CD4-positive, alpha-beta T cell (primary cell): ENCODE data around the gene NRDC. TPM values are rescaled to one million over a fixed set of nuclear protein-coding genes. Genes with fewer than 3 reads are reported as not detected.
A peak's percentile ranks its signal among the peaks of the same experiment; 100 is the strongest.

ENCODE experiments used
- ATAC-seq: fragments of 200-7000 bp; cut with Tn5 transposase; one replicate; pipeline ENCODE4 v1.10.0; 2022; ENCODE audit warnings: mild to moderate bottlenecking; ENCODE audit not compliant: poor library complexity
- CTCF ChIA-PET: fragments of 350-600 bp; sonication (Branson Sonifier 250); formaldehyde crosslinking; loops from one replicate; lab custom pipeline; 2021; ENCODE audit warnings: antibody characterized with exemption, inconsistent platforms; lab: Charles Lee
- POLR2A ChIA-PET: fragments of 350-600 bp; sonication (Branson Sonifier 250); formaldehyde crosslinking; loops from one replicate; lab custom pipeline; 2021; ENCODE audit warnings: antibody characterized with exemption, inconsistent platforms; lab: Charles Lee
- DNase-seq, 14 experiments: peaks; one replicate each; pipeline ENCODE4 v3.0.0-alpha.2; 2013 to 2020; ENCODE audit warnings: mixed read lengths in 2 of 14
- H3K27ac ChIP-seq, 2 donors: one replicate each; pipeline versions ENCODE4 v1.5.1 to v1.7.0; 2013; ENCODE audit warnings: low read length in 2 of 2, low read depth in 1 of 2, mild to moderate bottlenecking in 1 of 2
- H3K27me3 ChIP-seq, 2 experiments: 1 replicate in 1 of 2; 2 replicates in 1 of 2; pipeline versions ENCODE4 v1.6.1 to v1.7.0; 2013; ENCODE audit warnings: low read length in 2 of 2, control low read depth in 1 of 2, mild to moderate bottlenecking in 1 of 2, moderate library complexity in 1 of 2; ENCODE audit not compliant: insufficient read depth in 2 of 2, control insufficient read depth in 1 of 2
- H3K36me3 ChIP-seq: one replicate; pipeline ENCODE4 v1.6.1; 2013; ENCODE audit warnings: low read length, control low read depth; ENCODE audit not compliant: insufficient read depth
- H3K4me1 ChIP-seq: one replicate; pipeline ENCODE4 v1.6.1; 2013; ENCODE audit warnings: low read length, control low read depth; ENCODE audit not compliant: insufficient read depth
- H3K4me3 ChIP-seq: one replicate; pipeline ENCODE4 v1.5.1; 2013; ENCODE audit warnings: mild to moderate bottlenecking, low read length, moderate library complexity
- H3K9me3 ChIP-seq, 2 experiments: 1 replicate in 1 of 2; 2 replicates in 1 of 2; pipeline versions ENCODE4 v1.6.1 to v1.7.0; 2013; ENCODE audit warnings: low read length in 2 of 2, mild to moderate bottlenecking in 2 of 2, control low read depth in 1 of 2, moderate library complexity in 1 of 2; ENCODE audit not compliant: control insufficient read depth in 1 of 2, insufficient read depth in 1 of 2
- H3K27ac Mint-ChIP-seq: one replicate; pipeline ENCODE4 v1.8.0; 2020; ENCODE audit warnings: mixed read lengths
- H3K27me3 Mint-ChIP-seq: one replicate; pipeline ENCODE4 v1.8.0; 2021; ENCODE audit warnings: mixed read lengths
- H3K36me3 Mint-ChIP-seq: one replicate; pipeline ENCODE4 v1.8.0; 2021; ENCODE audit warnings: low read depth, mixed read lengths
- H3K4me1 Mint-ChIP-seq: one replicate; pipeline ENCODE4 v1.8.0; 2021; ENCODE audit warnings: low read depth, mixed read lengths
- H3K4me3 Mint-ChIP-seq: one replicate; pipeline ENCODE4 v1.8.0; 2020; ENCODE audit warnings: mild to moderate bottlenecking, mixed read lengths
- H3K9me3 Mint-ChIP-seq: one replicate; pipeline ENCODE4 v1.8.0; 2020; ENCODE audit warnings: mixed read lengths
- intact Hi-C, 2 experiments: fragments of 100-400 bp; cut with DNase I in 1 of 2; cut with micrococcal nuclease in 1 of 2; formaldehyde crosslinking; loops; one replicate each; pipeline versions ENCODE4 v1.15.1 to v1.9.0; 2023 to 2025; cut with DNase I, micrococcal nuclease
- total RNA-seq, 174 experiments: library from RNA in 2 of 174; stranded (reverse) in 2 of 174; gene quantifications; one replicate each; pipeline ENCODE4 v1.2.3 and lab custom pipeline; 2021 to 2026
- TF ChIP-seq, protein P1 (sequence below): fragments of 200-600 bp; IDR thresholded peaks from one replicate; pipeline ENCODE4 v1.8.0; 2022; ENCODE audit warnings: antibody characterized with exemption, mild to moderate bottlenecking

NRDC gene
- total RNA-seq, 2 experiments from 2014 or later, result 59.0 to 62.4 TPM

DNA sequence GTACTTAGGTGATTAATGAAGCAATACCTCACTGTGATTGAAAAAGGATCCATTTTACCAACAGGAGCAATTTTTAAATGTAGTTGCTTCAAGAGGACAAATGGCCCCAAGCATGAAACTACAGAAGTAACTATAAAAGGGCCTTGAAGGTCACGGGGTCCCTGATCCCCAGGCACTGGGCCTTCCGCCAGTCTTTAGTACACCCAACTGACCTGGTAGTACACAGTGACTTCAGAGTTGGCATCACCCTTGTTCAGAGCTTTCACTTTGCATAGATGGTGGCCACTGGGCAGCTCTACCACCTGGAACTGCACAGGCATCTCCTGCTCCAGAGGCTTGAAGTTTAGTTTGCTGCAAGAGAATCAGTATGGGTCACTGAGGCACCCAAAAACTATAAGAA, 84.3 kb downstream of the NRDC start:
- Mint-ChIP-seq H3K4me3 (no peak overlapping the region), H3K4me1 (no peaks in the 10 kb centered on the region), H3K9me3 (no peaks in the 10 kb centered on the region), H3K27ac (peak overlapping the region; percentile 22), H3K36me3 (peaks cover 88% of the 10 kb centered on the region), H3K27me3 (no peaks in the 10 kb centered on the region)
- POLR2A ChIA-PET, result no interaction called here
- no peaks in the 10 kb centered on the region for H3K4me1 ChIP-seq
- TF ChIP-seq, protein P1, sequence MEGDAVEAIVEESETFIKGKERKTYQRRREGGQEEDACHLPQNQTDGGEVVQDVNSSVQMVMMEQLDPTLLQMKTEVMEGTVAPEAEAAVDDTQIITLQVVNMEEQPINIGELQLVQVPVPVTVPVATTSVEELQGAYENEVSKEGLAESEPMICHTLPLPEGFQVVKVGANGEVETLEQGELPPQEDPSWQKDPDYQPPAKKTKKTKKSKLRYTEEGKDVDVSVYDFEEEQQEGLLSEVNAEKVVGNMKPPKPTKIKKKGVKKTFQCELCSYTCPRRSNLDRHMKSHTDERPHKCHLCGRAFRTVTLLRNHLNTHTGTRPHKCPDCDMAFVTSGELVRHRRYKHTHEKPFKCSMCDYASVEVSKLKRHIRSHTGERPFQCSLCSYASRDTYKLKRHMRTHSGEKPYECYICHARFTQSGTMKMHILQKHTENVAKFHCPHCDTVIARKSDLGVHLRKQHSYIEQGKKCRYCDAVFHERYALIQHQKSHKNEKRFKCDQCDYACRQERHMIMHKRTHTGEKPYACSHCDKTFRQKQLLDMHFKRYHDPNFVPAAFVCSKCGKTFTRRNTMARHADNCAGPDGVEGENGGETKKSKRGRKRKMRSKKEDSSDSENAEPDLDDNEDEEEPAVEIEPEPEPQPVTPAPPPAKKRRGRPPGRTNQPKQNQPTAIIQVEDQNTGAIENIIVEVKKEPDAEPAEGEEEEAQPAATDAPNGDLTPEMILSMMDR, result no peak
- no peaks in the 10 kb centered on the region for H3K9me3 ChIP-seq
- no peak overlapping the region for H3K27ac ChIP-seq
- no peak overlapping the region for H3K4me3 ChIP-seq
- peaks cover 87% of the 10 kb centered on the region for H3K36me3 ChIP-seq
- DNase-seq (no peak), ATAC-seq (no peak)
- H3K27me3 ChIP-seq, result no peaks in the 10 kb centered on the region
- CTCF ChIA-PET, result no interaction called here
- intact Hi-C loops, result no loop called here

DNA sequence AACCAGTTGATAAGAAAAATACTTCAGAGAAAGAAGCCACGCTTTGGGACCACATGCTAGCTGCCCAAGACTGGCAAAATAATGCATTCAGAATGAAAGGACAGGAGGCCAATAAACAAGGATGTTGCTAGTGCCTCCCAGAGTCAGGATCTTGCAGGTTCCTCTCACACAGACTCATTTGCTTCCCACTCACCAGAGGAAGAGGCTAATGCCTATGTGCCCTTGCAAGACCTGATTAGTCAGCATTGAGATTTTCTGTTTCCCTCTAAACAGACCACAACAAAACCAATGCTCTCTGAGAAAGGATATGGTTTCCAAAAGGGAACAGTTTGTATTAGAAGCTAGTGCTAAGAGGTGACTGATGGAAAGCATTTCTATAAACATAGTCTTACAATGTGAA, 85.7 kb downstream of the NRDC start:
- Mint-ChIP-seq H3K4me1 (no peaks in the 10 kb centered on the region), H3K4me3 (no peak overlapping the region), H3K36me3 (peaks cover 89% of the 10 kb centered on the region), H3K27ac (peak overlapping the region; percentile 63), H3K27me3 (no peaks in the 10 kb centered on the region), H3K9me3 (no peaks in the 10 kb centered on the region)
- TF ChIP-seq, protein P1, result no peak
- intact Hi-C loops, result no loop called here
- ChIA-PET CTCF (no interaction called here), POLR2A (no interaction called here)
- H3K36me3 ChIP-seq, result peaks cover 91% of the 10 kb centered on the region
- H3K9me3 ChIP-seq, result no peaks in the 10 kb centered on the region
- DNase-seq (peak in 1 of 14 experiments; percentile 2), ATAC-seq (no peak)
- H3K4me1 ChIP-seq, result no peaks in the 10 kb centered on the region
- no peaks in the 10 kb centered on the region for H3K27me3 ChIP-seq
- no peak overlapping the region for H3K4me3 ChIP-seq
- H3K27ac ChIP-seq, result no peak overlapping the region

DNA sequence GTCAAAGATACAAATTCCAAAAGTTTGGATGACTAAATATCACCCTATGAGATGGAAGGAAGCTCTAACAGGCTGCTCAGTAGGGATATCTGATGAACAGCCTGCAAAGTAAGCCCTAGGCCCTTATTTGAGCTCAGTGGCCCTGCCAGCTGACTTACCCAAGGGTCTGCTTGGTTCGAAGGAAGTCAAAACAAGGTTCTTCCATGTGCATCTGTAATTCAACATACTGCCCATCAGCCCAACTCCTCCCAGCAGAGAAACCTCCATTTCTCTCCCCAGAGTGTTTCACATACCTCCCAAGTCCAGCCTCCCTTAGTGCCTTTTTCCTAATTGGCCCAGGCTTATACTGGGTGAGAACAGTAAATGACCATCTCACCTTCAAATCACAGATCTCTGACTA, 86.6 kb downstream of the NRDC start:
- Histone ChIP-seq H3K9me3 (no peaks in the 10 kb centered on the region), H3K27ac (no peak overlapping the region), H3K4me1 (no peaks in the 10 kb centered on the region), H3K4me3 (no peak overlapping the region), H3K27me3 (no peaks in the 10 kb centered on the region), H3K36me3 (peaks cover 92% of the 10 kb centered on the region)
- ATAC-seq (no peak), DNase-seq (no peak)
- H3K36me3 Mint-ChIP-seq, result peaks cover 90% of the 10 kb centered on the region
- CTCF ChIA-PET, result interaction anchor here (0.9 kb wide), 1 partner anchor 23 kb away, joined by 3 read pairs; no protein-coding TSS in a partner anchor
- TF ChIP-seq, protein P1, result no peak
- no peak overlapping the region for H3K4me3 Mint-ChIP-seq
- intact Hi-C loops, result no loop called here
- no peaks in the 10 kb centered on the region for H3K9me3 Mint-ChIP-seq
- peak overlapping the region; percentile 63 for H3K27ac Mint-ChIP-seq
- POLR2A ChIA-PET, result no interaction called here
- H3K27me3 Mint-ChIP-seq, result no peaks in the 10 kb centered on the region
- H3K4me1 Mint-ChIP-seq, result no peaks in the 10 kb centered on the region
